Psoas muscle (tissue), 8 donors: Measurements from ENCODE around the gene MOCS2. TPM values are rescaled to one million over a fixed set of nuclear protein-coding genes. Genes with fewer than 3 reads are reported as not detected.

Experiments used
- ATAC-seq, 4 donors: fragments of 200-7000 bp; cut with Tn5 transposase; one replicate each; pipeline ENCODE4 v1.9.1; 2020; ENCODE audit warnings: moderate library complexity in 3 of 4, mild to moderate bottlenecking in 2 of 4
- DNase-seq, 2 donors: peaks; one replicate each; pipeline ENCODE4 v3.0.0-alpha.2; 2020
- H3K27ac ChIP-seq: fragments of 200-600 bp; one replicate; pipeline ENCODE4 v1.8.0; 2022
- H3K27me3 ChIP-seq, 3 donors: fragments of 200-600 bp in 1 of 3; one replicate each; pipeline versions ENCODE4 v1.6.1 to v1.8.0; 2013 to 2022; ENCODE audit warnings: low read length in 2 of 3, mild to moderate bottlenecking in 2 of 3, moderate library complexity in 1 of 3; ENCODE audit not compliant: insufficient read depth in 3 of 3
- H3K36me3 ChIP-seq, 2 donors: fragments of 200-600 bp in 1 of 2; one replicate each; pipeline versions ENCODE4 v1.6.1 to v1.8.0; 2013 to 2022; ENCODE audit warnings: low read depth in 1 of 2, mild to moderate bottlenecking in 1 of 2, moderate library complexity in 1 of 2; ENCODE audit not compliant: insufficient read depth in 1 of 2
- H3K4me1 ChIP-seq: fragments of 200-600 bp; one replicate; pipeline ENCODE4 v1.8.0; 2022
- H3K4me3 ChIP-seq: fragments of 200-600 bp; one replicate; pipeline ENCODE4 v1.8.0; 2022; ENCODE audit warnings: mild to moderate bottlenecking
- H3K9me3 ChIP-seq: fragments of 200-600 bp; one replicate; pipeline ENCODE4 v1.8.0; 2022
- WGBS, 3 donors: extraction: QIAGEN DNeasy Blood & Tissue Kit; methylation state at CpG; one replicate each; pipeline versions ENCODE4 v1.1.6 to v1.1.7; 2013; 5-methylcytosine and 5-hydroxymethylcytosine counted together
- intact Hi-C, 2 donors: fragments of 100-400 bp; cut with DNase I; formaldehyde crosslinking; loops; one replicate each; pipeline versions ENCODE4 v1.11.0 to v1.14.2; 2022
- polyA plus RNA-seq, 3 donors: library from polyadenylated mRNA; stranded (reverse); fragments of 200-250 nt; gene quantifications; one replicate each; pipeline ENCODE4 v1.2.3, GENCODE V29; 2013
- total RNA-seq, 4 donors: library from RNA; stranded (reverse); fragmentation: NEBNext Ultra II Directional in 2 of 4; extraction: Animal tissue kit (Norgen Biotek cat#: 25700) in 2 of 4; gene quantifications; one replicate each; pipeline versions ENCODE4 v1.2.1 to v1.2.4, GENCODE V29; 2021 to 2023
- TF ChIP-seq, protein P1 (sequence below): fragments of 200-600 bp; IDR thresholded peaks from one replicate; pipeline ENCODE4 v1.8.0; 2022; ENCODE audit warnings: antibody characterized with exemption
- donor health status: healthy with polysubstance abuse.
- donor health status: DM: no; HTN: no; CAD: no; lungs with moderate emphysema.
- donor health status: Bipolar disorder and iron deficiency.
- donor health status: healthy.
- donor health status: DM: yes; HTN: yes; CAD: no.
- donor health status: DM: no; HTN: no; CAD: no.
- donor health status: DM: no; HTN: no; CAD: no.
- donor health status: DM: yes; HTN: yes; CAD: no.

Gene MOCS2
- total and polyA plus RNA-seq, 7 donors = 38.8 to 73.9 (median 46.7) TPM

GRCh38 chr5:53128481-53128880, 18.9 kb upstream of the MOCS2 start:
- Histone ChIP-seq H3K4me1 (no peaks in the 10 kb centered on the region), H3K27ac (no peak overlapping the region), H3K27me3 (no peaks in the 10 kb centered on the region), H3K36me3 (no peaks in the 10 kb centered on the region), H3K9me3 (no peaks in the 10 kb centered on the region), H3K4me3 (no peak overlapping the region)
- TF ChIP-seq, protein P1, sequence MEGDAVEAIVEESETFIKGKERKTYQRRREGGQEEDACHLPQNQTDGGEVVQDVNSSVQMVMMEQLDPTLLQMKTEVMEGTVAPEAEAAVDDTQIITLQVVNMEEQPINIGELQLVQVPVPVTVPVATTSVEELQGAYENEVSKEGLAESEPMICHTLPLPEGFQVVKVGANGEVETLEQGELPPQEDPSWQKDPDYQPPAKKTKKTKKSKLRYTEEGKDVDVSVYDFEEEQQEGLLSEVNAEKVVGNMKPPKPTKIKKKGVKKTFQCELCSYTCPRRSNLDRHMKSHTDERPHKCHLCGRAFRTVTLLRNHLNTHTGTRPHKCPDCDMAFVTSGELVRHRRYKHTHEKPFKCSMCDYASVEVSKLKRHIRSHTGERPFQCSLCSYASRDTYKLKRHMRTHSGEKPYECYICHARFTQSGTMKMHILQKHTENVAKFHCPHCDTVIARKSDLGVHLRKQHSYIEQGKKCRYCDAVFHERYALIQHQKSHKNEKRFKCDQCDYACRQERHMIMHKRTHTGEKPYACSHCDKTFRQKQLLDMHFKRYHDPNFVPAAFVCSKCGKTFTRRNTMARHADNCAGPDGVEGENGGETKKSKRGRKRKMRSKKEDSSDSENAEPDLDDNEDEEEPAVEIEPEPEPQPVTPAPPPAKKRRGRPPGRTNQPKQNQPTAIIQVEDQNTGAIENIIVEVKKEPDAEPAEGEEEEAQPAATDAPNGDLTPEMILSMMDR = no peak
- DNase-seq = no peak
- intact Hi-C loops = loop anchor here in 1 of 2 donors (10.0 kb wide), 1 partner anchor 306 kb away; no protein-coding TSS in a partner anchor
- 91 to 95% (median 93%) methylated on average over 1 of the region's 1 CpG for WGBS, 3 donors
- no peak for ATAC-seq

DNA sequence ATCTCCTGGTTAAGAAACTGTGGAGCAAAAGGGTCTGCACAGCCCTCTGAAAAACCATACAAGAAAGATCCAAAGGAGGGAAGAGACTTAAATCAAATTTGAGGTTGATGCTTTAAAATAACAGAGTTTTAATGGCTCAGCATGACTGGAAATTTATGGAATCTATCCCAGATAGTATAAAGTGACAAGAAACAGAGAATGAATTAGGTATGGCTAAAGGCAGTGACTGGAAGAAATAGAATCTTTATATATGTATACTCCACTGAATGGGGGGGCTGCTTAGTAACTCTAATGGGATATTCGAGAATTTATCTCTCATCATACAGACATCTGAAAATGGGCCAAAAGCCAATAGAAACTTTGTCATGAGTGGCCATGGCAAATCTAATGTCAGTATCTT, 17.6 kb upstream of the MOCS2 start:
- 0 to 89% (median 4%) methylated on average over 1 of the region's 1 CpG for WGBS, 3 donors

GRCh38 chr5:53126521-53126920, 17.0 kb upstream of the MOCS2 start:
- Histone ChIP-seq H3K36me3 (no peaks in the 10 kb centered on the region), H3K27me3 (no peaks in the 10 kb centered on the region), H3K27ac (no peak overlapping the region), H3K4me1 (no peaks in the 10 kb centered on the region), H3K9me3 (no peaks in the 10 kb centered on the region), H3K4me3 (no peak overlapping the region)
- DNase-seq (no peak), ATAC-seq (no peak)
- intact Hi-C loops = loop anchor here in 1 of 2 donors (10.0 kb wide), 1 partner anchor 308 kb away; no protein-coding TSS in a partner anchor
- TF ChIP-seq, protein P1 = no peak
- 86 to 92% (median 90%) methylated on average over 3 of the region's 3 CpGs for WGBS, 3 donors

More for the DNA sequence above, 17.6 kb upstream of the MOCS2 start:
- DNase-seq (no peak), ATAC-seq (no peak)
- intact Hi-C loops = loop anchor here in 1 of 2 donors (10.0 kb wide), 1 partner anchor 308 kb away; no protein-coding TSS in a partner anchor
- Histone ChIP-seq H3K27me3 (no peaks in the 10 kb centered on the region), H3K4me1 (no peaks in the 10 kb centered on the region), H3K36me3 (no peaks in the 10 kb centered on the region), H3K9me3 (no peaks in the 10 kb centered on the region), H3K4me3 (no peak overlapping the region), H3K27ac (no peak overlapping the region)
- TF ChIP-seq, protein P1 = no peak

DNA sequence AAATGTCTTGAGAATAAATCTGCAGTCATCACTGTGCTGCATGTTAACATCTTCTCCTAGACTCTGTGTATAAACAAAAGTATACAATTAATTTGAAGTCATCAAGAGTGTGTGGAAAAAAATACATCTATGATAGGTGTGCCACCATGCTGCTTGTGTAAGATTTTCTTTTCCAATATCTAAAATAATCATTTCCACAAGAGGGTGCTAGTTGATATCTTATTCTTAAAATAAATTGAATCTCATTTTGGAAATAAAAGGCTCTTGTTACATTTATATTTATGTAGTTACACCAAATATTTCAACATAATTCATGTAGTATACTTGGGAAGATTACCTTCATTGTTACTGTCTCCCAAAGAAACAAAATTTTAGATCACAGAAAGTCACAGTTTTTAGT, 14.1 kb upstream of the MOCS2 start:
- no peak overlapping the region for H3K4me3 ChIP-seq
- H3K9me3 ChIP-seq = no peaks in the 10 kb centered on the region
- ATAC-seq (no peak), DNase-seq (no peak)
- TF ChIP-seq, protein P1 = no peak
- intact Hi-C loops = loop anchor here in 1 of 2 donors (10.0 kb wide), 1 partner anchor 311 kb away; no protein-coding TSS in a partner anchor
- no peak overlapping the region for H3K27ac ChIP-seq
- H3K27me3 ChIP-seq = no peaks in the 10 kb centered on the region
- no peaks in the 10 kb centered on the region for H3K4me1 ChIP-seq
- no peaks in the 10 kb centered on the region for H3K36me3 ChIP-seq

DNA sequence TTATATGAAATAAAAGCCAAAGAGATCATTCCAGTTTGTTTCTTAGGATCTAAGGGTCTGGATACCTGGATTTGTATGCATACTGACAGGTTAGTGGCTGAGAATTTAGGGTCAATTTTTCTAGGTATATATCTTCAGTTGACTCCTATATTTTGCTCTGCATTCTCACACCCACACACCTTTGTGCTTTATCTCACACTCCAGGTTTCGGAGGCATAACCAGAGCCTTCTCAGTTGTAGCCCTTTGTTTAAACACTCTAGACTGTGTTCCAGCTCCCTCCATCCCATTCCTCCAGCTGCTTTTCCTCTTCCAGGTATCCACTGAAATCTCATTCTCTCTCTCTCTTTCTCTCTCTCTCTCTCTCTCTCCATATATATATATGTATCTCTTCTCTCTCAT, 10.6 kb upstream of the MOCS2 start:
- no peak for DNase-seq
- 98 to 100% (median 100%) methylated on average over 1 of the region's 1 CpG for WGBS, 3 donors
- intact Hi-C loops = loop anchor here in 1 of 2 donors (10.0 kb wide), 1 partner anchor 315 kb away; no protein-coding TSS in a partner anchor
- no peak for ATAC-seq
- Histone ChIP-seq H3K36me3 (no peaks in the 10 kb centered on the region), H3K27ac (no peak overlapping the region), H3K27me3 (no peaks in the 10 kb centered on the region), H3K9me3 (no peaks in the 10 kb centered on the region), H3K4me3 (no peak overlapping the region), H3K4me1 (no peaks in the 10 kb centered on the region)
- TF ChIP-seq, protein P1 = no peak
